Panc1 (cell line): ENCODE results near the gene GALNT13. TPM values are rescaled to one million over a fixed set of nuclear protein-coding genes. Genes with fewer than 3 reads are reported as not detected.

Experiments used
- ATAC-seq: fragments of 200-7000 bp; cut with Tn5 transposase; 2 replicates; pipeline ENCODE4 v1.9.1; 2020; ENCODE audit warnings: mild to moderate bottlenecking, moderate library complexity
- BruUV-seq: library from RNA; stranded (reverse); fragments of 400-500 nt; replicated peaks from 2 replicates; lab custom pipeline; 2021; lab: Mats Ljungman, UMichigan
- CTCF ChIA-PET: fragments of 300-600 bp; sonication (Branson Sonifier 250); formaldehyde crosslinking; loops from one replicate; lab custom pipeline; 2022; ENCODE audit warnings: antibody characterized with exemption; lab: Charles Lee
- POLR2A ChIA-PET: fragments of 300-600 bp; sonication (Branson Sonifier 250); formaldehyde crosslinking; loops from one replicate; lab custom pipeline; 2022; ENCODE audit warnings: antibody characterized with exemption; lab: Charles Lee
- DNase-seq: peaks from one replicate; pipeline ENCODE4 v3.0.0-alpha.2; 2010; ENCODE audit warnings: low read depth, low spot score
- H3K27ac ChIP-seq: 2 replicates; pipeline ENCODE4 v1.5.1; 2011; ENCODE audit warnings: mild to moderate bottlenecking, low read length, inconsistent platforms
- H3K27me3 ChIP-seq: fragments of 200-500 bp; sonication (Bioruptor generic); 2 replicates; pipeline ENCODE4 v1.6.0; 2014; ENCODE audit warnings: low read length, inconsistent platforms; ENCODE audit not compliant: control insufficient read depth, insufficient read depth
- H3K36me3 ChIP-seq: fragments of 200-500 bp; sonication (Bioruptor generic); 2 replicates; pipeline ENCODE4 v1.5.1; 2014; ENCODE audit warnings: inconsistent platforms, mild to moderate bottlenecking, low read length, moderate library complexity; ENCODE audit not compliant: control insufficient read depth, insufficient read depth
- H3K4me1 ChIP-seq: 2 replicates; pipeline ENCODE4 v1.5.1; 2011; ENCODE audit warnings: inconsistent platforms, mild to moderate bottlenecking, low read length, moderate library complexity; ENCODE audit not compliant: control insufficient read depth, insufficient read depth
- H3K4me3 ChIP-seq, 2 experiments: 2 replicates each; pipeline ENCODE4 v1.5.1; 2011 to 2012; ENCODE audit warnings: low read depth in 2 of 2, low read length in 2 of 2, mild to moderate bottlenecking in 2 of 2, inconsistent platforms in 1 of 2, moderate library complexity in 1 of 2
- H3K9me3 ChIP-seq: fragments of 200-500 bp; sonication (Bioruptor generic); 2 replicates; pipeline ENCODE4 v1.5.1; 2014; ENCODE audit warnings: low read depth, mild to moderate bottlenecking, inconsistent platforms, low read length, moderate library complexity; ENCODE audit not compliant: control insufficient read depth, insufficient read depth
- CTCF ChIP-seq: fragments of 450-650 bp; IDR thresholded peaks from 2 replicates; pipeline ENCODE4 v1.5.1; 2017; ENCODE audit warnings: mild to moderate bottlenecking
- POLR2AphosphoS5 ChIP-seq: IDR thresholded peaks from 2 replicates; pipeline ENCODE4 v1.6.1; 2012; ENCODE audit warnings: mild to moderate bottlenecking, low read depth, low read length, moderate library complexity
- REST ChIP-seq, 2 experiments: IDR thresholded peaks; 2 replicates each; pipeline ENCODE4 v1.6.1; 2011 to 2012; ENCODE audit warnings: low read depth in 2 of 2, control low read depth in 1 of 2, low read length in 1 of 2, mild to moderate bottlenecking in 1 of 2, moderate library complexity in 1 of 2; ENCODE audit not compliant: insufficient read depth in 1 of 2
- SIN3A ChIP-seq: IDR thresholded peaks from 2 replicates; pipeline ENCODE4 v1.6.1; 2012; ENCODE audit warnings: low read depth, mild to moderate bottlenecking, low read length, moderate library complexity, borderline replicate concordance; ENCODE audit not compliant: insufficient read depth
- TCF7L2 ChIP-seq: IDR thresholded peaks from 2 replicates; pipeline ENCODE4 v1.6.1; 2011; ENCODE audit warnings: mild to moderate bottlenecking, low read depth, low read length, inconsistent platforms
- in situ Hi-C: cut with HindIII; loops from 2 replicates; pipeline ENCODE4 v1.10.0; 2016; ENCODE audit warnings: low sequenced_read_pairs, low pct_unique_long_range_greater_than_20kb
- intact Hi-C: fragments of 100-400 bp; cut with micrococcal nuclease; formaldehyde crosslinking; loops from one replicate; pipeline ENCODE4 v1.10.0; 2022; ENCODE audit not compliant: unreplicated experiment
- total RNA-seq: library from RNA; stranded (reverse); gene quantifications from one replicate; pipeline ENCODE4 v1.2.1, GENCODE V29; 2021; ENCODE audit not compliant: unreplicated experiment

GALNT13 gene
- total RNA-seq, 1 experiment from 2014 or later: not detected

- ATAC-seq (no peak), DNase-seq (no peak)
- intact Hi-C loops (no loop called here), in situ Hi-C loops (no loop called here)
- CTCF ChIA-PET: no interaction called here
- Histone ChIP-seq H3K9me3 (no peaks in the 10 kb centered on the region), H3K27ac (no peak overlapping the region), H3K4me3 (no peak overlapping the region), H3K27me3 (no peaks in the 10 kb centered on the region), H3K36me3 (no peaks in the 10 kb centered on the region), H3K4me1 (no peaks in the 10 kb centered on the region)
- BruUV-seq: no TSS peak
- TF ChIP-seq REST (IDR thresholded peaks at IDR 0.05; ENCODE audit: insufficient read depth in 1 of 2, low read depth in 2 of 2, low read length in 1 of 2) (no peak), TCF7L2 (no peak), POLR2AphosphoS5 (no peak), CTCF (no peak), SIN3A (no peak)
- POLR2A ChIA-PET: no interaction called here
These were observed 100.7 kb downstream of the GALNT13 start for GRCh38 chr2:153972412-153972811.

- Histone ChIP-seq H3K4me3 (no peak overlapping the region), H3K4me1 (no peaks in the 10 kb centered on the region), H3K27ac (no peak overlapping the region), H3K9me3 (no peaks in the 10 kb centered on the region), H3K27me3 (no peaks in the 10 kb centered on the region), H3K36me3 (no peaks in the 10 kb centered on the region)
- BruUV-seq: no TSS peak
- ATAC-seq: no peak
- POLR2A ChIA-PET: no interaction called here
- TF ChIP-seq REST (IDR thresholded peaks at IDR 0.05; ENCODE audit: insufficient read depth in 1 of 2, low read depth in 2 of 2, low read length in 1 of 2): no peak
- TF ChIP-seq TCF7L2: no peak
- TF ChIP-seq CTCF: no peak
- no peak for TF ChIP-seq POLR2AphosphoS5
- no peak for TF ChIP-seq SIN3A
- in situ Hi-C loops: no loop called here
- DNase-seq: no peak
- CTCF ChIA-PET: no interaction called here
- intact Hi-C loops: no loop called here
These were observed 114.9 kb downstream of the GALNT13 start for GRCh38 chr2:153986488-153987229.
